CD4-positive, alpha-beta T cell (primary cell): Measurements from ENCODE around the gene XPO5. TPM values are rescaled to one million over a fixed set of nuclear protein-coding genes. Genes with fewer than 3 reads are reported as not detected.
"Not testable (repeated sequence)": the region's sequence is repeated elsewhere in the genome, so short reads cannot be mapped to it uniquely, and the experiment has no call there.

Source experiments
- ATAC-seq: fragments of 200-7000 bp; cut with Tn5 transposase; one replicate; pipeline ENCODE4 v1.10.0; 2022; ENCODE audit warnings: mild to moderate bottlenecking; ENCODE audit not compliant: poor library complexity
- CTCF ChIA-PET: fragments of 350-600 bp; sonication (Branson Sonifier 250); formaldehyde crosslinking; loops from one replicate; lab custom pipeline; 2021; ENCODE audit warnings: antibody characterized with exemption, inconsistent platforms; lab: Charles Lee
- POLR2A ChIA-PET: fragments of 350-600 bp; sonication (Branson Sonifier 250); formaldehyde crosslinking; loops from one replicate; lab custom pipeline; 2021; ENCODE audit warnings: antibody characterized with exemption, inconsistent platforms; lab: Charles Lee
- DNase-seq, 14 experiments: peaks; one replicate each; pipeline ENCODE4 v3.0.0-alpha.2; 2013 to 2020; ENCODE audit warnings: mixed read lengths in 2 of 14
- H3K27ac ChIP-seq, 2 donors: one replicate each; pipeline versions ENCODE4 v1.5.1 to v1.7.0; 2013; ENCODE audit warnings: low read length in 2 of 2, low read depth in 1 of 2, mild to moderate bottlenecking in 1 of 2
- H3K27me3 ChIP-seq, 2 experiments: 1 replicate in 1 of 2; 2 replicates in 1 of 2; pipeline versions ENCODE4 v1.6.1 to v1.7.0; 2013; ENCODE audit warnings: low read length in 2 of 2, control low read depth in 1 of 2, mild to moderate bottlenecking in 1 of 2, moderate library complexity in 1 of 2; ENCODE audit not compliant: insufficient read depth in 2 of 2, control insufficient read depth in 1 of 2
- H3K36me3 ChIP-seq: one replicate; pipeline ENCODE4 v1.6.1; 2013; ENCODE audit warnings: low read length, control low read depth; ENCODE audit not compliant: insufficient read depth
- H3K4me1 ChIP-seq: one replicate; pipeline ENCODE4 v1.6.1; 2013; ENCODE audit warnings: low read length, control low read depth; ENCODE audit not compliant: insufficient read depth
- H3K4me3 ChIP-seq: one replicate; pipeline ENCODE4 v1.5.1; 2013; ENCODE audit warnings: mild to moderate bottlenecking, low read length, moderate library complexity
- H3K9me3 ChIP-seq, 2 experiments: 1 replicate in 1 of 2; 2 replicates in 1 of 2; pipeline versions ENCODE4 v1.6.1 to v1.7.0; 2013; ENCODE audit warnings: low read length in 2 of 2, mild to moderate bottlenecking in 2 of 2, control low read depth in 1 of 2, moderate library complexity in 1 of 2; ENCODE audit not compliant: control insufficient read depth in 1 of 2, insufficient read depth in 1 of 2
- H3K27ac Mint-ChIP-seq: one replicate; pipeline ENCODE4 v1.8.0; 2020; ENCODE audit warnings: mixed read lengths
- H3K27me3 Mint-ChIP-seq: one replicate; pipeline ENCODE4 v1.8.0; 2021; ENCODE audit warnings: mixed read lengths
- H3K36me3 Mint-ChIP-seq: one replicate; pipeline ENCODE4 v1.8.0; 2021; ENCODE audit warnings: low read depth, mixed read lengths
- H3K4me1 Mint-ChIP-seq: one replicate; pipeline ENCODE4 v1.8.0; 2021; ENCODE audit warnings: low read depth, mixed read lengths
- H3K4me3 Mint-ChIP-seq: one replicate; pipeline ENCODE4 v1.8.0; 2020; ENCODE audit warnings: mild to moderate bottlenecking, mixed read lengths
- H3K9me3 Mint-ChIP-seq: one replicate; pipeline ENCODE4 v1.8.0; 2020; ENCODE audit warnings: mixed read lengths
- intact Hi-C, 2 experiments: fragments of 100-400 bp; cut with DNase I in 1 of 2; cut with micrococcal nuclease in 1 of 2; formaldehyde crosslinking; loops; one replicate each; pipeline versions ENCODE4 v1.15.1 to v1.9.0; 2023 to 2025; cut with DNase I, micrococcal nuclease
- total RNA-seq, 174 experiments: library from RNA in 2 of 174; stranded (reverse) in 2 of 174; gene quantifications; one replicate each; pipeline ENCODE4 v1.2.3 and lab custom pipeline; 2021 to 2026
- TF ChIP-seq, protein P1 (sequence below): fragments of 200-600 bp; IDR thresholded peaks from one replicate; pipeline ENCODE4 v1.8.0; 2022; ENCODE audit warnings: antibody characterized with exemption, mild to moderate bottlenecking

The XPO5 gene
- total RNA-seq, 2 experiments from 2014 or later = 26.8 to 31.2 TPM

DNA sequence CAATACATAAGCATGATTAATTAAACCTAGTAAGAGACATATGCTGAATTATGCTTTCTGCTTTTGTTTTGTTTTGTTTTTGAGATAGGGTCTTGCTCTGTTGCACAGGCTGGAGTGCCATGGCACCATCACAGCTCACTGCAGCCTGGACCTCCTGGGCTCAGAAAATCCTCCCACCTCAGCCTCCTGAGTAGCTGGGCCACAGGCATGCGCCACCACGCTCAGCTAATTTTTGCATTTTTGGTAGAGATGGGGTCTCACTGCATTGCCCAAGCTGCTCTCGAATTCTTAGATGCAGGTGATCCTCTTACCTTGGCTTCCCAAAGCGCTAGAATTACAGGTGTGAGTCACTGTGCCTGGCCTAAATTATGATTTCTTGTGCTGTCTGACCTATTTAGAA is 3.8 kb downstream of the XPO5 start:
- Histone ChIP-seq H3K4me3 (no peak overlapping the region), H3K4me1 (peaks cover 13% of the 10 kb centered on the region), H3K27ac (no peak overlapping the region), H3K9me3 (no peaks in the 10 kb centered on the region), H3K27me3 (no peaks in the 10 kb centered on the region), H3K36me3 (peaks cover 57% of the 10 kb centered on the region)
- Mint-ChIP-seq H3K9me3 (no peaks in the 10 kb centered on the region), H3K36me3 (peaks cover 76% of the 10 kb centered on the region), H3K27me3 (no peaks in the 10 kb centered on the region), H3K4me3 (no peak overlapping the region), H3K27ac (no peak overlapping the region), H3K4me1 (peaks cover 10% of the 10 kb centered on the region)
- ChIA-PET POLR2A (no interaction called here), CTCF (no interaction called here)
- intact Hi-C loops = loop anchor here in 1 of 2 experiments (10.0 kb wide), 1 partner anchor 693 kb away; the partner anchor contains the start of gene NFKBIE
- DNase-seq (no peak), ATAC-seq (no peak)
- TF ChIP-seq, protein P1, sequence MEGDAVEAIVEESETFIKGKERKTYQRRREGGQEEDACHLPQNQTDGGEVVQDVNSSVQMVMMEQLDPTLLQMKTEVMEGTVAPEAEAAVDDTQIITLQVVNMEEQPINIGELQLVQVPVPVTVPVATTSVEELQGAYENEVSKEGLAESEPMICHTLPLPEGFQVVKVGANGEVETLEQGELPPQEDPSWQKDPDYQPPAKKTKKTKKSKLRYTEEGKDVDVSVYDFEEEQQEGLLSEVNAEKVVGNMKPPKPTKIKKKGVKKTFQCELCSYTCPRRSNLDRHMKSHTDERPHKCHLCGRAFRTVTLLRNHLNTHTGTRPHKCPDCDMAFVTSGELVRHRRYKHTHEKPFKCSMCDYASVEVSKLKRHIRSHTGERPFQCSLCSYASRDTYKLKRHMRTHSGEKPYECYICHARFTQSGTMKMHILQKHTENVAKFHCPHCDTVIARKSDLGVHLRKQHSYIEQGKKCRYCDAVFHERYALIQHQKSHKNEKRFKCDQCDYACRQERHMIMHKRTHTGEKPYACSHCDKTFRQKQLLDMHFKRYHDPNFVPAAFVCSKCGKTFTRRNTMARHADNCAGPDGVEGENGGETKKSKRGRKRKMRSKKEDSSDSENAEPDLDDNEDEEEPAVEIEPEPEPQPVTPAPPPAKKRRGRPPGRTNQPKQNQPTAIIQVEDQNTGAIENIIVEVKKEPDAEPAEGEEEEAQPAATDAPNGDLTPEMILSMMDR = no peak

DNA sequence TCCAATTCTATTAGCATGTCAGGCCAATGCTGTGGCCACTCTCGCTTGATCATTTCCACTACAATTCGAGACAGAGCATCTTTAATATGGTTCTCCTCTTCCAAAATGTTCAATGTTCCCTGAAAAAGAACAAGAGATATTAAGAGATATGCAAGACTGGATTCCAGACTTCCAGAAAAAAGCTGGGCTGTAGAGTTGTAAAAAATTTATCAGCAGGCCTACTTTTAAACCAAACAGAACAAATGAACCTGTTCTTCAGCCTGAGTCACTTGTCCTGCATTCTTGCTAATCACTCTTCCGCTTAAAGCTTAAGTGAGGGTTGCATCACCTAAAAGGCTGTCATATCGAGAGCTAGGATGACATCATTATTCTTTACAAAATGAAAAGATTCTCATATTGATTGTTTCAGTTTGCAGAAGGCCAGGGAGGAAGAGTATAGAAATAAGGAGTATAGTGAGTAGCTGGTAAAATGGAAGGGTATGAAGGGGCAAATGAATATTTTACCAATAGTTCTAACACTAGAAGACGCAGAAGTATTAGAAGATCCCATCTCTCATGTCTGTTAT is 4.9 kb downstream of the XPO5 start:
- Mint-ChIP-seq H3K27ac (no peak overlapping the region), H3K9me3 (no peaks in the 10 kb centered on the region), H3K4me1 (peaks cover 9% of the 10 kb centered on the region), H3K36me3 (peaks cover 79% of the 10 kb centered on the region), H3K27me3 (no peaks in the 10 kb centered on the region), H3K4me3 (no peak overlapping the region)
- H3K4me3 ChIP-seq = no peak overlapping the region
- H3K9me3 ChIP-seq = no peaks in the 10 kb centered on the region
- TF ChIP-seq, protein P1 = no peak
- peaks cover 7% of the 10 kb centered on the region for H3K4me1 ChIP-seq
- intact Hi-C loops = loop anchor here in 1 of 2 experiments (10.0 kb wide), 1 partner anchor 694 kb away; the partner anchor contains the start of gene NFKBIE
- ChIA-PET CTCF (no interaction called here), POLR2A (no interaction called here)
- H3K27ac ChIP-seq = no peak overlapping the region
- H3K27me3 ChIP-seq = no peaks in the 10 kb centered on the region
- no peak for DNase-seq
- H3K36me3 ChIP-seq = peaks cover 61% of the 10 kb centered on the region
- ATAC-seq = no peak

DNA sequence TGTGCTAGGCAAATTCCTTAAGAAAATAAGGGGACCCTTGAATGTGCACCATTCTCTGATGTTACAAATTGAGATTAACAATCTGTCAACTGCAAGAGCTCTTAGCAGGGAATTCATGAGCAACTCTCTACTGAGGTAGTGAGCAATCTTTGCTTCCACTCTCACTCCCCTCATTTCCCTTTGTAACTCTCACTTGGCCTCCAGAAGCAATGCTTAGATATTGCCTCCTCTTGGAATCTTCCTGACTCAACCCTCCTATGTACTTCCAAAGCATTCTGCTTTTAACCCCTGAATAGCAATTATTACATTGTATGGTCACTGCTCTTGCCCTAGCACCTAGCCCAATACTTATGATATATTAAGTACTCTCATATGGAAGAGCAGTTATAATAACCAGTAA is 16.5 kb downstream of the XPO5 start:
- Histone ChIP-seq H3K4me1 (no peaks in the 10 kb centered on the region), H3K9me3 (no peaks in the 10 kb centered on the region), H3K4me3 (no peak overlapping the region), H3K27me3 (no peaks in the 10 kb centered on the region), H3K36me3 (peaks cover 90% of the 10 kb centered on the region), H3K27ac (no peak overlapping the region)
- CTCF ChIA-PET = no interaction called here
- Mint-ChIP-seq H3K4me1 (no peaks in the 10 kb centered on the region), H3K36me3 (peaks cover 93% of the 10 kb centered on the region), H3K9me3 (no peaks in the 10 kb centered on the region), H3K4me3 (no peak overlapping the region), H3K27me3 (no peaks in the 10 kb centered on the region), H3K27ac (no peak overlapping the region)
- ATAC-seq (no peak), DNase-seq (no peak)
- TF ChIP-seq, protein P1 = no peak
- POLR2A ChIA-PET = no interaction called here
- intact Hi-C loops = no loop called here

DNA sequence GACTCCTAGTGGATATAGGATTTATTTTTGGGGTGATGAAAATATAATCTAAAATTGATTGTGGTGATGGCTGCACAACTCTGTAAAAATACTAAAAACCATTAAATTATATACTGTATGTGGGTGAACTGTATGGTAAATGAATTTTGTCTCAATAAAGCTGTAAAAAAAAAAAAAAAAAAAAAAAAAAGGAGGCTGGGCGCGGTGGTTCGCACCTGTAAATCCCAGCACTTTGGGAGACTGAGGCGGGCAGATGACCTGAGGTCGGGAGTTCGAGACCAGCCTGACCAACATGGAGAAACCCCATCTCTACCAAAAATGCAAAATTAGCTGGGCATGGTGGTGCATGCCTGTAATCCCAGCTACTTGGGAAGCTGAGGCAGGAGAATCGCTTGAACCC is 18.2 kb downstream of the XPO5 start:
- CTCF ChIA-PET = not testable (repeated sequence)

More for the DNA sequence above, 18.2 kb downstream of the XPO5 start:
- H3K27ac Mint-ChIP-seq, H3K4me1 ChIP-seq, H3K4me3 Mint-ChIP-seq, ATAC-seq, H3K4me1 Mint-ChIP-seq, H3K4me3 ChIP-seq, H3K27me3 Mint-ChIP-seq, H3K27me3 ChIP-seq, intact Hi-C loops, DNase-seq, H3K27ac ChIP-seq, POLR2A ChIA-PET, H3K9me3 Mint-ChIP-seq, H3K9me3 ChIP-seq: not testable (repeated sequence)
- peaks cover 87% of the 10 kb centered on the region for H3K36me3 ChIP-seq
- peaks cover 98% of the 10 kb centered on the region for H3K36me3 Mint-ChIP-seq
